HG02763 (cell line): Measurements from ENCODE around the gene SH3TC1.

Source experiments
- ATAC-seq: cut with Tn5 transposase; IDR thresholded peaks from one replicate; pipeline ENCODE4 v1.9.1; 2021; ENCODE audit warnings: mild to moderate bottlenecking, moderate library complexity; ENCODE audit not compliant: unreplicated experiment

Gene SH3TC1

DNA sequence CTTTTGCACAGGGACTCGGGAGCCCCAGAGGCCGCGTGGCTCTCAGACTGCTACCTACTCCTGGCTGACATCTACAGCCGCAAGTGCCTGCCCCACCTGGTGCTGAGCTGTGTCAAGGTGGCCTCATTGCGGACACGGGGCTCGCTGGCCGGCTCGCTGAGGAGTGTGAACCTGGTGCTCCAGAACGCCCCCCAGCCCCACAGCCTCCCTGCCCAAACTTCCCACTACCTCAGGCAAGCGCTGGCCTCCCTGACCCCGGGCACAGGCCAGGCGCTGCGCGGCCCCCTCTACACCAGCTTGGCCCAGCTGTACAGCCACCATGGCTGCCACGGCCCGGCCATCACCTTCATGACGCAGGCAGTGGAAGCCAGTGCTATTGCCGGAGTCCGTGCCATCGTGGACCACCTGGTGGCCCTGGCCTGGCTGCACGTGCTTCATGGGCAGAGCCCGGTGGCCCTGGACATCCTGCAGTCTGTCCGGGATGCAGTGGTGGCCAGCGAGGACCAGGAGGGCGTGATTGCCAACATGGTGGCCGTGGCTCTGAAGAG, 28.8 kb downstream of the SH3TC1 start:
- no peak for ATAC-seq

DNA sequence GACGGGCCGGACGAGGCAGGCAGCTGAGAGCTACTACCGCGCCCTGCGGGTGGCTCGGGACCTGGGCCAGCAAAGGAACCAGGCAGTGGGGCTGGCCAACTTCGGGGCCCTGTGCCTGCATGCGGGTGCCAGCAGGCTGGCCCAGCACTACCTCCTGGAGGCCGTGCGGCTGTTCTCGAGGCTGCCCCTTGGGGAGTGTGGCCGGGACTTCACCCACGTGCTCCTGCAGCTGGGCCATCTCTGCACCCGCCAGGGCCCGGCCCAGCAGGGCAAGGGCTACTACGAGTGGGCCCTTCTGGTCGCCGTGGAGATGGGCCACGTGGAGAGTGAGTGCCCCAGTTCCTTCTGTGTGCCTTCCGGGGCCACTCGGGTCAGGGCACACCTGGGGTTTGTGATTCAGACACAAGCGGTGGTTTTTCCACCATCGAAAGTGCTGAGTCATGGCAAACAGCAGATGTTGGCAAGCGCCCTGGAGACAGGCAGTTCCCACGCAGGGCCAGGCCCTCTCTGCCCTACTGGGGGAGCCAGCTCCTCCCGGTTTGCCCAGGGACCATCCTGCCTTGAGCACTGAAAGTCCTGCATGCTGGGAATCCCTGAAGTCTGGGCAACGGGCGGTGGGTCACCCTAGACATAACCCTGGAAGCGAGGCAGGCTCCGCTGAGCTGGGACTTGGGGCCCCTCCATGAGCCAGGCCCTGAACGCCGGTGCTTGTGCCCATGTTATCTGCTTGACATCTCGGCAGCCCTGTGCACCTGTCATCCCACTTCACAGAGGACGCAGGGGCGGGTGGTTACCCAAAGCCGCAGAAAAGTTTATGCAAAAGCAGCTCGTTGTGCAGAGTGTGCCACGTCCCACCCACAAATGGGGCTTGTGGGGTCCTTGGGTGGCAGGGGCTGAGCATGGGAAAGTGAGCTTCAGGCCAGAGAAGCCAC, 29.5 kb downstream of the SH3TC1 start:
- peak; percentile 71 for ATAC-seq

DNA sequence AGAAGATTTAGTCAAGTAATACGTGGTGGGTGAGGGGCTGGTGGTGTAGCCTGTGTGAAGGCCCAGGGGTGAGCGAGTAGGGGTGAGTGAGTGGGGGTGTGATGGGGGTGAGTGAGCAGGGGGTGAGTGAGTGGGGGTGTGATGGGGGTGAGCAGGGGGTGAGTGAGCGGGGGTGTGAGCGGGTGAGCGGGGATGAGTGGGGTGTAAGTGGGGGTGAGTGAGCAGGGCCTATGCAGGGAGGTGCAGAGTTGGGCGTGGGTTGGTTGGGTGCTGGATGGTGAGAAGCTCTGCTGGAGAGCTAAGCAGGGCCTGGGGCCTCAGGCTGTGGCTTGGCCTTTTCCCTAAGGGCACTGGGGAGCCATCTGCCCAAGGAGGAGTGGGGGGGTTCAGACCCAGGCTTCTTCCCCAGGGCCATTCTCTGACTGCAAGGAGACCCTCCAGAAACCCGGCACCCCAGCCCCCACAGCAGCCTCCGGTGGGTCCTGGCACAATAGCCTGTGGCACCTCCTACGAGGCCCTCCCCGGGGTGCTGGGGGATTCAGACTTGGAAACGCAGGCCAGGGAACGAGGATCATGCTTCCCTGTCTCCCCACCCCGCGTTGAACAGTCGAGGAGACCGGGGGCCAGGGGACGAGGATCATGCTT, 30.4 kb downstream of the SH3TC1 start:
- no peak for ATAC-seq

DNA sequence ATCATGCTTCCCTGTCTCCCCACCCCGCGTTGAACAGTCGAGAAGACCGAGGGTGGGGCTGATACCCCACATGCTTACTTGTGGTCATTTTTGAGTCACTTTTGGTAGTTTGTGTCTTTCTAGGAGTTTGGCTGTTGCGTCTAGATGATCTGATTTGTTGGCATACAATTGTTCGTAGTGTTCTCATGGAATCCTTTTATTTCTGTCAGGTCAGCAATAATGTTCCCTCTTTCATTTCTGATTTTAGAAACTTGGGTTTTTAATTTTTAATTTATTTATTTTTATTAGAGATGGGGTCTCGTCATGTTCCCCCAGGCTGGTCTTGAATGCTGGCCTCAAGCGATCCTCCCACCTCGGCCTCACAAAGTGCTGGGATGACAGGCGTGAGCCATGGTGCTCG, 30.9 kb downstream of the SH3TC1 start:
- no peak for ATAC-seq

DNA sequence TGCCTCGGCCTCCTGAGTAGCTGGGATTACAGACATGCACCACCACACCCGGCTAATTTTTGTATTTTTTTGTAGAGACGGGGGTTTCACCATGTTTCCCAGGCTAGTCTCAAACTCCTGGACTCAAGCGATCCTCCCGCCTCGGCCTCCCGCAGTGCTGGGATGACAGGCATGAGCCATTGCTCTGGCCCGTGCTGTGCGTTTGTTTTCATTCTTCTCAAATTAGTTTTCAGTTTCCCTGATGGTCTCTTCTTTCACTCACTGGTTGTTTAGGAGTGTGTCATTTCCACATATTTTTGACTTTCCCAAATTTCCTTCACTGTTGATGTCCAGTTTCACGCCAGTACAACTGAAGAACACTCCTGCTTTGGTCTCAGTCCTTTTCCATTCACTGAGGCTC, 31.8 kb downstream of the SH3TC1 start:
- no peak for ATAC-seq

DNA sequence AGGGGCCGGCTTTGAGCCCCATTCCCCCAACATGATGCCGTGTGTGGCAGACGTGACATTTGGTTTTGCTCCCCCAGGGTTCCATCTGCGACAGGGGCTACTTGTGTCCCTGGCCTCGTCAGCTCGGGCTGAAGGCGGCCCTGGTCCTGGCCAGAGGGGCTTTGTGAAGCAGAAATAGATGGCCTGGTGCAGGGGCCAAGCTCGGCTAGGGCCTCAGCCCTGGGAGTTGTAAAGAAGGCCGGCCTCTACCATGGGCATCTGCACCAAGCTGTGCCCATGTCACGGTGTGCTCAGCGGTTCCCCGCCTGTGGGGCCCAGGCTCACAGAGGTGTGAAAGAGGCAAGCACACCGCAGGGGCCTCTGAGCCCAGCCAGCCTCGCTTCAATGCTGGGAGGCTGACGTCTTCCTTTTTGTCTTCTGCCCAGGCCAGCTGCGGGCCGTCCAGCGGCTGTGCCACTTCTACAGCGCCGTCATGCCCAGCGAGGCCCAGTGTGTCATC, 32.5 kb downstream of the SH3TC1 start:
- no peak for ATAC-seq

DNA sequence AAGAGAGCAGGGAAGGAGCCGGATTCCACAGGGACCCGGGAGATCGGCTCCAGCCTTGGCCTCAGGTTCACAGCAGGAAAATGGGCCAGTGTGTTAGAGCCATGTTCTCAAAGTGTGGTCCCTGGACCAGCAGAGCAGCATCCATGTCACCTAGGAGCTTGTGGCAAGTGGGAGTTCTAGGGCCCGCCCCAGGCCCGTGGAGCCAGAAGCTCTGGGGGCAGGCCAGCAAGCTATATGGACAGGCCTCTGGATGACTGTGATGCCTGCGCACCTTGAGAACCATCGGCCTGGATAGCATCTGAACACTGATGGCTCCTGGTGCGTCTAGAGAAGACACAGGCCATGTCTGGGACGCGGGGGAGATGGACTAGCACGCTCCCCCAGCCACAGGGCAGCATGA, 33.7 kb downstream of the SH3TC1 start:
- no peak for ATAC-seq

DNA sequence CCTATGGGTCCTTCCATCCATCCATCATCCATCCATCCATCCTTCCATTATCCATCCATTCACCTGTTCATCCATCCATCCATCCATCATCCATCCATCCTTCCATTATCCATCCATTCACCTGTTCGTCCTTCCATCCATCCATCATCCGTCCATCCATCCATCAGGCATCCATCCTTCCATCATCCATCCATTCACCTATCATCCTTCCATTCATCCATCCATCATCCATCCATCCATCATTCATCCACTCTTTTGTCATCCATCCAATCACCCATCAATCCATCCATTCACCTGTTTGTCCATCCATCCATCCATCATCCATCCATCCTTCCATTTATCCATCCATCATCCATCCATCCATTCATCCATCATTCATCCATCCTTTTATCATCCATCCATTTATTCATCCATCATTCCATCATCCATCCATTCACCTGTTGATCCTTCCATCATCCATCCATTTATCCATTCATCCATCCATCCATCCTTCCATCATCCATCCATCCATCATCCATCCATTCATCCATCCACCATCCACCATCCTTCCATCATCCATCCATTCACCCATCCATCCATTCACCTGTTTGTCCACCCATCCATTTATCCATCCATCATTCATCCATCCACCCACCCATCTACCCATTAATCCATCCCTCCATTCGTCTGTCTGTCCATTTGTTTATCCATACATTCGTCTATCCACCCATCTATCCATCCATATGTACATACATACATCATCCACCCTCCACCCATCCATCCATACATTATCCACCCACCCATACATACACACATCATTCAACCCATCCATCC, 34.8 kb downstream of the SH3TC1 start:
- ATAC-seq: no peak

DNA sequence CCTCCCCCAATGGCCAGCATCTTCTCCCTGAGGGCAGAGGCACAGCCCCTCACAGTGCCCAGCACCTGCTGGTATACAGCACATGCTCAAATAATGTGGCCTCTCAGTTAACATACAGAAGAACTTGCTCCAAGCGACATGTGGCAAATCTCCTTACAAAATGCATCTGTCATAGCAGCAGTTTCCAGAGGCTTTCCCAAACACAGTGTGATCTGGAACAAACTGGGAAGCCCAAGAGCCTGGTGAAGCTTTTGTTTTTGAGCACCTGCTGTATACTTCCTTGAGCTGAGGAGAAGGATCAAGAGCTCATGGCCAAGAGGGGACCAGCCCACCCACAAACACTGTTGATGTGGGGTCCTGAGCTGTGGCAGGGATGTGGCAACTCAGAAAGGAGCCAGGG, 35.6 kb downstream of the SH3TC1 start:
- ATAC-seq: no peak

DNA sequence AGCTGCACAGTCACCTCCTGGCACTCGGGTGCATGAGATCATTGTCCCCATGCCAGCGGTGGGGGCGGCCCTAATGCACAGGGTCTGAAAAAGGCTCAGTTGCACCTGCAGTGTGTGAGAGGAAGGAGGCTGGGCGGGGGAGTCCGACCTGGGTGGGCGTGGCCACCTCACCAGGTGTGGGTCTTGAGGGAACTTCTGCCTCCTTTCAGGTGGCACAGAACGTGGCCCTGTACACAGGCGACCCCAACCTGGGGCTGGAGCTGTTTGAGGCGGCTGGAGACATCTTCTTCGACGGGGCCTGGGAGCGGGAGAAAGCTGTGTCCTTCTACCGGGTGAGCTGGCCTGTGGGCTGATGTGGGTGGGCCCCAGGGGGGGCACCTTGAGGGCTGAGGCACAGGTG, 36.1 kb downstream of the SH3TC1 start:
- no peak for ATAC-seq

DNA sequence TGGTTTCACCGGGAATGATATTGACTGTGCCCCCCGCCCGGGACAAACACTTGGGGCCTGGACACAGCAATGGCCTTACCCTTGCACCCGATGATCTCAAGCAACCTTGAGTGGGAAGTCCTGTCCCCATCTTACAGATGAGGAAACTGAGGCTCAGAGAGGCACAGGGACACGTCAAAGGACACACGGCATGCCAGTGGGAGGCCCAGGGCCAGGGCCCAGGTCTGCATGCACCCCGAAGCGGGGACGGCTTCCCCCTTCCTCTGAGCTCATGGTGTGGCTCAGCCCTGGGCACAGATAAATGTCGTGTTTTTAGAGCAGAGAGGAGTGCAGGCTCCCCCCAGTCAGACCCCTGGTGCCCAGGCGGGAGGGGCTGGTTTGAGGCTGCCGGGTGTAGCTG, 36.6 kb downstream of the SH3TC1 start:
- ATAC-seq: no peak

DNA sequence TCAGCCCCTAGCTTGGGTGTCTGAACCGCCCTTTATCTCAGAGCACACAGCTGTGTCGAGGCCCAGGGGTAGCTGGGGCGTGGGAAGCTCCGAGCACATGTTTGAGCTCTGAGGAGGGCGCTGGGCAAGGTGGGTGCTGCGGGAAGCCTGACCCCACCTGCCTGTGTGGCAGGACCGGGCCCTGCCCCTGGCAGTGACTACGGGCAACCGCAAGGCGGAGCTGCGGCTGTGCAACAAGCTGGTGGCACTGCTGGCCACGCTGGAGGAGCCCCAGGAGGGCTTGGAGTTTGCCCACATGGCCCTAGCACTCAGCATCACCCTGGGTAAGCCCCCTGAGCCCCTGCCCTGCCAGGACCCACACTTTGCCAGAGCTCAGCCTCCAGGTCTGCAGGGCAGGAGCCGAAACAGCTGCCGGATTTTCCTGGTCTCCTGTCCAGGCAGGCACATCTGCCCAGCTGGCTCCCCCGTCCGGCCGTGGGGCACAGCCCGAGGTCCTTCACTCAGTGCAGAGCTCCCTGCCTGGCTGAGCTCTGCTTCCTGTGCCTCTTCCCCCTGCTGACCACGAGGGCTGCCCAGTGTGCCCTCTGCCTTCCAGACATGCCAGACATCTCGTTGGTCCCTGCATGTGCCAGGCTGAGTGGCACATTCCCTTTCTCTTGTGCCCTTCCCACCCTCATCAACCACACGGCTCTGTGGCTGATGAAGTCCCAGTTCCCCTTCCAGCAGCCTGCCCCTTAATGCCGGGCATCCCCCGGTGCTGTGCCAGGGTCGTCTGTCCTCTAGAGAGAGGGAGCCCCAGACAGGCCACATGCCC, 37.2 kb downstream of the SH3TC1 start:
- no peak for ATAC-seq

DNA sequence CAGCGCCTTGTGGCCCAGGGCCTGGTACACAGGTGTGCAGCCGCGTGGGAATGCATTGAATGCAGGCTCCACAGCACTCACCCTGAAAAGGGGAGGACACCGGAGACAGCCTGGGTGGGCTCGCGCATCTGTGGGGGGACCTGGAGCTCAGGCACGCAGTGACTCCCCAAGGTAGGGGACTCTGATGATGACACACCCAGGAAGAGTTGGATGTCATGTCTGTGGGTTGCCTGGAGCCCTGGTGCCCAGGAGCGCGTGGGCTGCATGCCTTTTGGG, 37.8 kb downstream of the SH3TC1 start:
- ATAC-seq: no peak

DNA sequence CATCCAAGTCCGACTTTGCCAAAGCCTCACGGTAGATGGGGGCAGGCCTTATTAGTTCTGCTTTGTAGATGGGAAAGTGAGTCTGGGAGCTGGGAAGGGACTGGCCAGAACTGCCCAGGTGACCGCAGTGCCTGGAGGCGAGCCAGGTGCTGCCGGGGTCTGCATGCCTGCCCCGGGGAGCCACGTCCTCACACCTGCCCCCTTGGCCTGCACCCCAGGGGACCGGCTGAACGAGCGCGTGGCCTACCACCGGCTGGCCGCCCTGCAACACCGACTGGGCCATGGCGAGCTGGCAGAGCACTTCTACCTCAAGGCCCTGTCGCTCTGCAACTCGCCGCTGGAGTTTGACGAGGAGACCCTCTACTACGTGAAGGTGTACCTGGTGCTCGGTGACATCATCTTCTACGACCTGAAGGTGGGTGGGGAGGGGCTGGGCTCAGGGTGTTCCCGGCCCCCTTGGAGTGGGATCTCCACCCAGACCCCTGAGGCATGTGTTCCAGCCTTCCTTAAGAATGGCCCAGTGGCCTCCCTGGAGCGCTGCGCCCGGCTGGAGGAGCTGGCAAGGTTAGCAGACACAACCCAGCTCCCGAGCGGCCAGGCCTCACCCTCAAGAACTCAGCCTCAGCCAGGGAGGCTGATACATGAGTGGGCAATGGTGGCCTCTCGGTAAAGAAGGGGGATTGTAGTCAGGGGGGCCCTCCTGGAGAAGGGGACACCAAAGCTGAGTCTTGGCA, 38.3 kb downstream of the SH3TC1 start:
- ATAC-seq: no peak

DNA sequence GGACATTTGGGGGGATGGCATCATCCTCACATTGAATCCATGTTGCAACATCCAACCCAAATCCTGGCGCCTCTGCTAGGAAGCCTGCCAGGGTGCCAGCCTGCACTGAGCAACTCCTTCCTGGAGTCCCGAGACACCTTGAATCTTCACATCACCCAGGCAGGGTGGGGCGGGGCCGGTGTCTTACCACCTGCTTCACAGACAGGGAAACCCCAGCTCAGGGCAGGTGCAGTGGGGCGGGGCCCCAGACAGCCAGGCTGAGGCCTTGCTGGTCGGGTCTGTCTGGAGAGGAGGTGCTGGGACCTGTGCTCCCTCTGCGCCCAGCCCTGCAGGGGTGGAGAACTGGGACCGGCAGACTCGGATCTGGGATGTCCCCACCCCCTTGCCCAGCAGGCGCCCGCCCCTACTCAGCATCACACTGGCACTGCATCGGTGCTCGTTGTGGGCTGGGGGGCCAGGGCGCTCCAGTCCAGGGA, 39.0 kb downstream of the SH3TC1 start:
- no peak for ATAC-seq

DNA sequence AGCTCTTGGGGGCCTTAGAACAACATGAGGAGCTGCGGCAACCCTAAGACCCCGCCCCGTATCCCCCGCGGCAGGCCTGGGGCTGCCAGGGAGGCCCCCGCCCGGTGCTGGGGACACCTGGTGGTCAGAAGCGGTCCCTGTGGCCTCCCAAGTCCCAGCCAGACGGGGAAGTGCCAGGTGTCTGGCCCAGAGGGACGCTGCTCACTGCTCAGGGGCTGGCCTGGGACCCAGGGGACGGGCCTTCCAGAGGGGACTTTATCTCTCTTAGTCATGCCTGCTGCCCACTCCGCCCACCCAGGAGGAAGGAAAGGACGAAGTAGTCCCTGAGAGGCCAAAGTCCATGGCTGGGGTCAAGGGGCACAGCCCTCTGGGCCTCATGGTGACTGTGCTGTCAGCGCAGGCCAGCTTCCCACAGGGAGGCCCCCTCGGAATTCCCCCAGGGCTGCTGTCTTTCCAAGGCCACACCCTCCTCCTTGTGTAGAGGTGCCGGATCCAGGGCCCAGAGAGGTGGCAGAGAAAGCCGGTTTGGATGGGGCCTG, 39.5 kb downstream of the SH3TC1 start:
- ATAC-seq: no peak

DNA sequence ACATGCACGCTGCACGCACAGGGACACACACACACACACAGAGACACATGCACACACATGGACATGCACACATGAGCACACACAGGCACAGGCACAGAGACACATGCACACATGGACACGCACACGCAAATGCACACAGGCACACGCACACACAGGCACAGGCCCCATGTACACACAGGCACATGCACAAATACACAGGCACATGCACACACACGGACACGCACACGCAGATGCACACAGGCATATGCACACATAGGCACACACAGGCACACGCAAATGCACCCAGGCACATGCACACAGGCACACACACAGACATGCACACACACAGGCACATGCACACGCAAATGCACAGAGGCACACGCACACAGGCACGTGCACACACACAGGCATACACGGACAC, 40.1 kb downstream of the SH3TC1 start:
- ATAC-seq: no peak

DNA sequence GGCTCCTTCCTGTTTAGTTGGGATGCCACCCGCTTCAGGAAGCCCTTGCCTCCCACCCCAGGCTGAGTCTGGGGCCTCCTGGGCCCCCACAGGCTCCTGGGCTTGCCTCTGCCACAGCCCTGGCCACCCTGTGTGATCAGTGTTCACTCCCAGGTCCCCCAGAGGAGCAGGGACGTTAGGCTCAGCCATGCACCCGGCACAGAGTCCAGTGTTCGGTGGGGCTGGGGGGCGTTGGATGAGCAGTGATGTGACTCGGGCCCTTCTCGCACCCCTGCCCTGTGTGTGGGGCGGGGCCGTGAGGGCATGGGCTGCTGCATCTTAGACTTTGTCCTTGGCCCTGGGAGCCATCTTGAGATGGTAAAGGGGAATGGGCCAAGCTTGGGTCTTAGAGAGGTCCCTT, 40.6 kb downstream of the SH3TC1 start:
- ATAC-seq: no peak
